Muscle layer of duodenum (tissue), 2 donors: ENCODE measurements around the gene ADM2.

ENCODE experiments used
- H3K27ac ChIP-seq: one replicate; pipeline ENCODE4 v1.7.0; 2013; ENCODE audit warnings: mild to moderate bottlenecking, low read length
- H3K27me3 ChIP-seq: one replicate; pipeline ENCODE4 v1.7.0; 2013; ENCODE audit warnings: low read depth, mild to moderate bottlenecking, control low read depth, low read length
- H3K36me3 ChIP-seq, 2 donors: one replicate each; pipeline ENCODE4 v1.7.0; 2013; ENCODE audit warnings: low read length in 2 of 2, control low read depth in 1 of 2, mild to moderate bottlenecking in 1 of 2; ENCODE audit not compliant: insufficient read depth in 2 of 2, control insufficient read depth in 1 of 2
- H3K4me1 ChIP-seq, 2 donors: one replicate each; pipeline ENCODE4 v1.7.0; 2013; ENCODE audit warnings: low read length in 2 of 2, mild to moderate bottlenecking in 2 of 2, control low read depth in 1 of 2, moderate library complexity in 1 of 2; ENCODE audit not compliant: insufficient read depth in 2 of 2, control insufficient read depth in 1 of 2
- H3K4me3 ChIP-seq, 2 donors: one replicate each; pipeline ENCODE4 v1.7.0; 2013; ENCODE audit warnings: low read length in 2 of 2, low read depth in 1 of 2, mild to moderate bottlenecking in 1 of 2
- H3K9me3 ChIP-seq, 2 donors: one replicate each; pipeline ENCODE4 v1.7.0; 2013; ENCODE audit warnings: low read length in 2 of 2, control low read depth in 1 of 2, mild to moderate bottlenecking in 1 of 2; ENCODE audit not compliant: control insufficient read depth in 1 of 2
- donor health status: healthy.

ADM2 gene

DNA sequence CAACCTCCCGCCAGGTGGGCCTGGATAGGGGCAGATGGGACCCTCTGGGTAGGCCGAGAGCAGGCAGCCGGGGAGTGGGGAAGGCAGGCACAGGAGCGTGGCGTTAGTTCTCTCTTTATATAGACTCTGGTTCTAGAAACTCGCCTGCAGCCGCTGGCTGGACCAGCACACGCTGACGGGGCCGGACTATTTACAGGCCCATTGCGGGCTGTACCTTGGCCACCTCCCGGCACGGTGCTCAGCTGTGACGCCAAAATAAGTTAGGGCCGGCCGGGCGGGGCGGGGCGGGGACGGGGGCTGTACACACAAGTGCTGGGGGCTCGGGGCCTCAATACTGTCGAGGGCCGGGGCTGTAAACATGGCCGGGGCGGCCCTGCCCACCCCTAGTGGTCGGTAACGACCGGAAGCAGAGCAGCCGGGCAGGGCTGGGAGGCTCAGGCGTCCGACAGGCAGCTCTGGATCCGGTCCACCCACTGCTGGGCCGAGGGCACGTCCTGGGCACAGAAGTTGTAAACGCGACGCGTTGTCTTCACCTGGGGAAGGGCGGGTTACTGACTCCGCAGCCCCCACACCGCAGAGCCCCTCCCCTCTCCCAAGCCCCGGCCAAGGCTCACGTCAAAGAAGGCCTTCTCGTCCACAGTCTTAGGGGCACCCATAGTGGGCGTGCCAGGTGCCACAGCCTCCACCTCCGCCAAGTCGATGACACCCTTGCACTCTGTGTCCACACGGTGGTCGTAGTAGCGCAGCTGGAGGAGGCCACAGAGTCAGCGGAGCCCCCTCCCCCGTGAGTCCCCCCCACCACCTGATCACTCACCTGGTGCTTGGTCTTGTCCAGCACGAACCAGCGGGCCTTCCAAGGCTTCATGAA is 34.4 kb upstream of the ADM2 start:
- Histone ChIP-seq H3K27me3 (no peaks in the 10 kb centered on the region), H3K27ac (no peak overlapping the region), H3K36me3 (peaks cover 7 to 58% of the 10 kb centered on the region in 2 donors), H3K4me3 (no peak overlapping the region), H3K4me1 (peaks cover 0 to 13% of the 10 kb centered on the region in 2 donors), H3K9me3 (no peaks in the 10 kb centered on the region)

DNA sequence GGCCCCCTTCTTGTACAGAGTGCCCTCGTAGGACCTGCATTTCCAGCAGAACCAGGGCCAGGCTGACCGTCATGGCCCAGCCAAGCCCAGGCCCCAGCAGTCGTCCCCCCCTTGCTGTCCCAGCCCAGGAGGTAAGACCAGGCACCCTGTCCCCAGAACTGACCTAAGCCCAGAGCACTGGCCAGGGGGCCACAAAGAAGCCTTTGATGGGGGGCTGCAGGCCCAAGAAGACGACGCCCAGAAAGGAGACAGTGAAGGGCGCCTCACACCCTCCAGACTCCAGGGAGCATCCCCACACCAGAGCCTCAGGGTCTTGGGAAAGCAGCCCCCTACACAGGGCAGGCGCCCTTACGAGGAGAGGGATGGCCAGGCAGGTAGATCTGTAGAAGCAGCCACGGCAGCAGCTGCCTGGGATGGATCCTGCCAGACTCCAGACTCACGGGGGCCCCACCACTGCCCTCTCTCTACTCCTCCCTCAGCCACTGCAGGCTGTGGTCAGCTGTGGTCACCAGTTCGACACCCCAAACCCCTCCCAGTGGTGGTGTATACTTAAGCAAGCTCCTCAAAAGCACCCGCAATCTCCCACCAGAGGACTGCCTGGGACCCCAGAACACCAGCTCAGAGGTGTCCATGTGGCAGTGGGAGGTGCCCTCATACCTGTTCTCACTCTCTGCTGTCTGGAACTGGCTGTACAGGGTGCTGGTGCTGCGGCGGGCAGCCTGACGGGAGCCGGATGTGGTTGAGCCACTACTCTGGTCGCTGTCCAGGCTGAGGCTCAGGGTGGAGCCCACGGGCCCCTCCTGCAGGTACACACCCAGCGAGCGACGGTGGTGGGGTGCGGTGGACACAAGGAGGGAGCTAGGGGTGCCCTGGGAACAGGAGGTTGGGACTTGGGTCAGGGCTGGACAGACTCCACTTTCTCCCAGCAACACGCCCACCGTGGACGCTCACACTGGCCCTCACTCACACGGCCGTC is 33.5 kb upstream of the ADM2 start:
- Histone ChIP-seq H3K4me1 (peaks cover 0 to 13% of the 10 kb centered on the region in 2 donors), H3K36me3 (peaks cover 7 to 54% of the 10 kb centered on the region in 2 donors), H3K9me3 (no peaks in the 10 kb centered on the region), H3K27ac (no peak overlapping the region), H3K27me3 (no peaks in the 10 kb centered on the region), H3K4me3 (no peak overlapping the region)

DNA sequence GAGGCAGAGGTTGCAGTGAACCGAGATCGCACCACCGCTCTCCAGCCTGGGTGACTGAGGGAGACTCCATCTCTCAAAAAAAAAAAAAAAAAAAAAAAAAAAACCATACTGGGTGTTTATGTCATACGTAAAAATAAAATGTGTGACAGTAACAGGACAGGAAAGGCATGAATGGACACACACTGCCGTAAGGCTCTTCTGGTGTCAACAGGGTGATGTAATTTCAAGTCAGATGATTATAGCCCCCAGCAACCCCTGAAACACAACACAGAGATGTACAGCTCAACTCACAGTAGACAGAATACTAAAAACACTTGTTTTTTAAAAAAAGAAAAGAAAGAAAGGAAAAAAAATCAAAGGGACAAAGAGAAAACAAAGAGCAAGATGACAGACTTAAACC is 28.7 kb upstream of the ADM2 start:
- Histone ChIP-seq H3K27ac (no peak overlapping the region), H3K36me3 (peaks cover 19 to 75% of the 10 kb centered on the region in 2 donors)

DNA sequence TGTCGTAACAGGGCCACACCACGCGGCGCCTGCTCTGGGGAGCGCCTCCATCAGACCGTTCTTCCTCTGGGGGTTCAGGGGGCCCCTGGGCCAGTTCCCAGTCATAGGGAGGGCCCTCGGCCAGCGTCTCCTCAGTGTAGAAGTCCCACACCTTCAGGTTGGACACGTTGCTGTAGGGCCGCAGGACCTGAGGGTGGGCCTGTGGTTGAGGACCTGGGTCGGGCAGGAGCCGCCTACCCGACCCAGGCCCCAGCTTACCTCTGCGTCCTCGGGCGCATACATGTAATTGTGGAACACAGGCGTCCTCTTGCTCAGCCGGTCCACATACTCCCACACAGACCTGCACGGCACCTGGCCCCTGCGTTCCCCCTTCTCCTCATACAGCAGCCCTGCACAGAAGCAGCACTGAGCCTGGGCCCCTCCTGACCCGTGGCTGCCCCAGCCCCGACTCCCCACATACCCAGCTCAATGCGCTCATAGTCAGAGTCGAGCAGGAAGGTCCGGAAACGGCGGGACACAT is 26.7 kb upstream of the ADM2 start:
- Histone ChIP-seq H3K4me1 (no peaks in the 10 kb centered on the region), H3K9me3 (no peaks in the 10 kb centered on the region), H3K4me3 (no peak overlapping the region), H3K36me3 (peaks cover 21 to 72% of the 10 kb centered on the region in 2 donors), H3K27ac (no peak overlapping the region), H3K27me3 (no peaks in the 10 kb centered on the region)

More for the DNA sequence above, 28.7 kb upstream of the ADM2 start:
- H3K9me3 ChIP-seq: no peaks in the 10 kb centered on the region
- no peaks in the 10 kb centered on the region for H3K27me3 ChIP-seq
- no peak overlapping the region for H3K4me3 ChIP-seq
- no peaks in the 10 kb centered on the region for H3K4me1 ChIP-seq

DNA sequence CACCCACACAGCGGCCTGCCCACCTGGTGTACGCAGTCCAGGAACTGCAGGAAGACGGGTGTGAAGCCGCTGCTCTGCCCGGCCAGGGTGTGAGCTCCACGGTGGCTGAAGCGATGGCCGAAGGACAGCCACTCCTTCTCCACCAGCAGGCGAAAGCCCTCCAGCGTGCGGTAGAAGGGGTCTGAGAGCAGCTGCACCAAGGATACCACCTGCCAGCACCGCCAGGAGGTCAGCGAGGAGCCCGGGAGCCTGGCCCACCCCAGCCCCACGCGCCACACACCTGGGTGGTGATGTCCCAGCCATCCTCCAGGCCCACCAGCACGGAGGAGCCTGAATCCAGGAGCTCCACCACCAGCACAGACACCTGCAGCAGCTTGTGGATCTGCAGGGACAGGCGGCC is 26.1 kb upstream of the ADM2 start:
- no peak overlapping the region for H3K27ac ChIP-seq
- peaks cover 21 to 72% of the 10 kb centered on the region in 2 donors for H3K36me3 ChIP-seq
- no peak overlapping the region for H3K4me3 ChIP-seq
- H3K27me3 ChIP-seq: no peaks in the 10 kb centered on the region
- no peaks in the 10 kb centered on the region for H3K4me1 ChIP-seq
- no peaks in the 10 kb centered on the region for H3K9me3 ChIP-seq

DNA sequence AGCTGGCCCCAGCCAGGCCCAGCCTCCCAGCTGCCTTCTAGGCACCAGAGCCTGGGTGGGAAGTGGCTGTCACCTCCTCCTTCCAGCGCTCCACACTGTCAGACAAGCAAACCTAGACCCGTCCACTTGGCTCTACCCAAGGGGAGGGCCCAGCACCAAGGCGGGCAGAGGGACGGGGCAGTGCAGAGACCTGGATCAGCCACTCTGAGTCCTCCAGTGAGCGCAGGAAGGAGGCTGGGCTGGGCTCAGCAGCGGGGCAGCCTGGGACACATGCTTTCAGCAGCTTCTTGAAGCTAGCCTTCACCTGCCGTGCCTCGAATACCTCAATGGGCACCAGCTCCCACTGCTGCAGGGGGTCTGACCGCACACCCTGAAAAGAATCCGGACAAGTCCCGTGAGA is 25.3 kb upstream of the ADM2 start:
- Histone ChIP-seq H3K4me1 (no peaks in the 10 kb centered on the region), H3K36me3 (peaks cover 26 to 75% of the 10 kb centered on the region in 2 donors), H3K27me3 (no peaks in the 10 kb centered on the region), H3K9me3 (no peaks in the 10 kb centered on the region), H3K4me3 (no peak overlapping the region), H3K27ac (no peak overlapping the region)

DNA sequence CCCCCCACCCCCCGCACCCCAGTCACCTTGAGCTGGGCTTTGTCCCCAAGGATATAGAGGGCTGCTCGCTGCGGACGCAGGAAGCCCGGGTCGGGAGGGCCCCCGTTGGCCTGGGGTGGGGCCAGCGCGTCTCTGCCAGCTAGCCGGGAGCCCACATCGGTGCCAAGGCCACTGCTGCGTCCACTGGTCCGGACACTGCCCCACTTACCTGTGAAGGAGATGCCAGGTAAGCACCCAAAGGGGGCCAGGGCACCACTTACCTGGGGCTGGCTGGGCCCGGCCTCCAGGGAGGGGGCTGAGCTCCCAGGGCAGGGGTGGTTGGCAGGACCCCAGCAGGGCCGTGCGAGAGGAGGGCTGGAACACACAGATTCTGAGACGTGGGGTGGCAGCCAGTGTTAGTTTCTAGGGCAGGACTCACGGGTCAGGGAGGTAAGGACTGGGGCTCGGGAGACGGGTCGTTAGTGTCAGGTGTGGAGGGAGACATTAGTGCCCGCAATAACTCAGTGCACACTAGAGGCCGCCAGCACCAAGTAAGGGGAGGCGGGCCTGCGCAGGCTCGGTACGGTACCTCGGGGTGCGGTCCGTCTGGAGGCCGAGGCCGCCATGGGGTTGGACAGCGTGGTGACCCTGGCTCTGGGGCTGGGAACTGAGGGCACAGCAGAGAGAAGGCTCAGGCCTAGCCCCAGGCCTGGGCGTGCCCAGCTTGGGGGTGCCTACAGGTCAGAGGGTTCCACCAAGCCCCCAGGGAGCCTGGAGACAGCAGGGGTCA is 24.7 kb upstream of the ADM2 start:
- H3K36me3 ChIP-seq: peaks cover 29 to 78% of the 10 kb centered on the region in 2 donors

DNA sequence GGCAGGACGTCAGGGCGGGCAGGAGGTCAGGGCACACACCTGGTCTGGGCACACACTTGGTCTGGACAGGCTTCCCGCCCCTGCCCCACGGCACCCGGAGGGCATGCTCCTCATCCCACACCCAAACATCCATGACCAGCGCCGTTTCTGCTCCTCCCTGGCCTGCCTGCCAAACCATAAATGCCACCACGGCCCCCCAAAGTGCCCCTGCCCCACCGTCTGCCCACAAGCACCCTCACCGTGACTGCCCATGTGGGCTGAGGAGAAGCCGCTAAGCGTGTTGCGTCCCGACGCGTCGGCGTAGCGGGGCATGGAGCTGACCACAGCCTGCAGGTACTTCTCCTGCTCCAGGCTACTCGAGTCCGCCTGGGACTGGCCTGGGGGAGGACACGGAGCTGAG is 22.3 kb upstream of the ADM2 start:
- Histone ChIP-seq H3K36me3 (peaks cover 40 to 95% of the 10 kb centered on the region in 2 donors), H3K4me3 (no peak overlapping the region), H3K9me3 (no peaks in the 10 kb centered on the region), H3K4me1 (no peaks in the 10 kb centered on the region), H3K27ac (no peak overlapping the region), H3K27me3 (no peaks in the 10 kb centered on the region)

More for the DNA sequence above, 24.7 kb upstream of the ADM2 start:
- Histone ChIP-seq H3K27ac (no peak overlapping the region), H3K4me3 (no peak overlapping the region), H3K9me3 (no peaks in the 10 kb centered on the region), H3K27me3 (no peaks in the 10 kb centered on the region), H3K4me1 (no peaks in the 10 kb centered on the region)

DNA sequence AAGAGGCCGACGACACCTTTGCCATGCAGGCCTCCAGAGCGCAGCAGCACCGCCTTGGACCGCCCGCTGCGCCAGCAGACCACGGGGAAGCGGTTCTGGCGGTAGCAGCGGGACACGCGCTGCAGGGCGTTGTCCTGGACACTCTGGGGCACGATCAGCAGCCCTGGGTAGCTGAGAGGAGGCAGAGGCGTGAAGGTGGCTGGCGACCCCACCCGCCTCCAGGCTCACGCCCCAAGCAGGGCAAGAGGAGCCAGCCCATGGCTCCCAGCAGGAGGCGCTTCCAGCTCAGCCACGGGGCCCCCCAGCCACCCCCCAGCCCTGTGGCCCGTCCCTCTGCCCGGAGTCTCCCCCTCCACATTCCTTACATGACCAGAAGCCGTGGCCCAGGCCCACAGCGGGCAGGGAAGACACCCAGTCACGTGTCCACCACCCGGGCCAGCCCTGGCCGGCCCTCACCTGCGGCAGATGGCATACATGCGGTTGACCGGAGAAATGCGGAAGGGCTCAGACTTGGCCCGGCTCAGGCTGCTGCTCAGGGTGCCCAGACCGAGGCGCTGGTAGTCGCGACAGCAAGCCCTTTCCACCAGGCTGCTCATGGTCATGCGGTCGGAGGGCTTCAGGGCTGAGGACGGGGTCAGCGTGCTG is 21.7 kb upstream of the ADM2 start:
- no peak overlapping the region for H3K27ac ChIP-seq
- H3K4me3 ChIP-seq: no peak overlapping the region
- H3K36me3 ChIP-seq: peaks cover 46 to 95% of the 10 kb centered on the region in 2 donors
- H3K9me3 ChIP-seq: no peaks in the 10 kb centered on the region
- H3K27me3 ChIP-seq: no peaks in the 10 kb centered on the region
- H3K4me1 ChIP-seq: no peaks in the 10 kb centered on the region

DNA sequence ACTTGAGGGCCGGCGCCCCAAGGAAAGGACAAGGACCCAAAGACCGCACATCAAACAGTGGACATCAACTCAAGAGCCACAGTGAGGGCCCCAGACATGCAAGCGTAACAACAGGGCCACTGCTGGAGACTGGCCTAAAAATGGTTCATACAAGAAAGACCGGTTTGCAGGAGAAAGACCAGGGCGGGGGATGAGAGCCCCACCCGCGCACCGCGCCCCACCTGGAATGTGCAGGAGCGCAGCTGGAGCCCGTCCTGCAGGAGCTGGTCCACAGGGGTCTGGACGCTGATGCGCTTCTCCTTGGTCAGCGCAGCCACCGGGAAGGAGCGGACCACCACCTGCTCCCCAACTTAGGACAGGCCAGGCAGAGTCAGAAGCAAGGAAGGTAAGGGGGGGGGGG is 20.4 kb upstream of the ADM2 start:
- H3K4me1 ChIP-seq: no peaks in the 10 kb centered on the region
- H3K27me3 ChIP-seq: no peaks in the 10 kb centered on the region
- H3K27ac ChIP-seq: no peak overlapping the region
- no peaks in the 10 kb centered on the region for H3K9me3 ChIP-seq
- no peak overlapping the region for H3K4me3 ChIP-seq
- peaks cover 52 to 95% of the 10 kb centered on the region in 2 donors for H3K36me3 ChIP-seq
